HFF-Myc (cell line): ENCODE data around the gene GLI3.

Experiments used
- DNase-seq: peaks from one replicate; pipeline ENCODE4 v3.0.0-alpha.2; 2011; ENCODE audit warnings: low read depth; ENCODE audit errors: extremely low read depth
- H3K4me3 ChIP-seq: replicated peaks from 2 replicates; pipeline ENCODE4 v1.5.1; 2011; ENCODE audit warnings: low read depth, mild to moderate bottlenecking, control low read depth, low read length
- TF ChIP-seq, protein P1 (sequence below): IDR thresholded peaks from 2 replicates; pipeline ENCODE4 v1.5.1; 2012; ENCODE audit warnings: mild to moderate bottlenecking, low read depth, low read length, control low read depth; ENCODE audit errors: missing control alignments

The GLI3 gene

GRCh38 chr7:42077271-42078135 is 159.5 kb downstream of the GLI3 start:
- no peak overlapping the region for H3K4me3 ChIP-seq
- TF ChIP-seq, protein P1, sequence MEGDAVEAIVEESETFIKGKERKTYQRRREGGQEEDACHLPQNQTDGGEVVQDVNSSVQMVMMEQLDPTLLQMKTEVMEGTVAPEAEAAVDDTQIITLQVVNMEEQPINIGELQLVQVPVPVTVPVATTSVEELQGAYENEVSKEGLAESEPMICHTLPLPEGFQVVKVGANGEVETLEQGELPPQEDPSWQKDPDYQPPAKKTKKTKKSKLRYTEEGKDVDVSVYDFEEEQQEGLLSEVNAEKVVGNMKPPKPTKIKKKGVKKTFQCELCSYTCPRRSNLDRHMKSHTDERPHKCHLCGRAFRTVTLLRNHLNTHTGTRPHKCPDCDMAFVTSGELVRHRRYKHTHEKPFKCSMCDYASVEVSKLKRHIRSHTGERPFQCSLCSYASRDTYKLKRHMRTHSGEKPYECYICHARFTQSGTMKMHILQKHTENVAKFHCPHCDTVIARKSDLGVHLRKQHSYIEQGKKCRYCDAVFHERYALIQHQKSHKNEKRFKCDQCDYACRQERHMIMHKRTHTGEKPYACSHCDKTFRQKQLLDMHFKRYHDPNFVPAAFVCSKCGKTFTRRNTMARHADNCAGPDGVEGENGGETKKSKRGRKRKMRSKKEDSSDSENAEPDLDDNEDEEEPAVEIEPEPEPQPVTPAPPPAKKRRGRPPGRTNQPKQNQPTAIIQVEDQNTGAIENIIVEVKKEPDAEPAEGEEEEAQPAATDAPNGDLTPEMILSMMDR = no peak
- DNase-seq = no peak

DNA sequence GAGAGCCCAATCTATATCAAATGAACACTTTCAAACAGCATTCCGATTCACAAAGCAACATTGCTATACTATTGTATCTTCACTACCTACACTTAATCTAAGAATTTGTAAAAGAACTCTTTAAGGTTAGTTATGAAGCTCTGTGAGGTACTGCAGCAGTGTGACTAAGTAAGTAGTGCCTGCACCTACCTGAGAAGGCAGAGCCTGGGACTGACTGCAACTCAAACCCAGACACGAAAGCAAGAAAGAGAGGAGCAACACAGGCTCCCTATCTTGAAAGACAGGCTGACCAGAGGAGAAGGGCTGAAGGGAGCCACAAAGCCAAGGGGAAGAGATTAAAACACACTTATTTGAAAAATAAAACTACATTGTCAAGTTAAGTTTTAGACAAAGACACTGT is 160.1 kb downstream of the GLI3 start:
- TF ChIP-seq, protein P1 = no peak
- DNase-seq = no peak
- H3K4me3 ChIP-seq = no peak overlapping the region

DNA sequence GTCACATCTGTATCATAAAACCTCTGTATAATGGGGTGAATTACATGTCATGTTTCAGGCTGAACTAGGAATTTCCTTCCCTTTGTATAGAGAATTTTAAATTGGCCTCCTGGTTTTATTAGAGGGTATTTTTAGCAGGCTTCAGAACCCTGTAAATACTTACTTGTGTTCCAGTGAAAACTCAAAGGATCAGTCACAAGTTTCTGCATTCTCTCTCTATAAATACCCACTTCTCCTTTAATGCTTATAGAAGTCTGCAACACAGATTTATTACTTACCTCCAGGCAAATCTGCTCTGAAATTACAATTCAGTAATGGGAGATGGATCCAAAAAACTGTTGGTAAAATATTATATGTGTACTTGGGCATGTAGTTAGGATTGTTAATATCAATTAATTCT is 161.6 kb downstream of the GLI3 start:
- DNase-seq = no peak
- TF ChIP-seq, protein P1 = no peak
- no peak overlapping the region for H3K4me3 ChIP-seq

GRCh38 chr7:42074076-42074475 is 162.9 kb downstream of the GLI3 start:
- no peak overlapping the region for H3K4me3 ChIP-seq
- no peak for DNase-seq
- TF ChIP-seq, protein P1 = no peak

GRCh38 chr7:42071372-42072261 is 165.4 kb downstream of the GLI3 start:
- no peak for DNase-seq
- TF ChIP-seq, protein P1 = no peak
- H3K4me3 ChIP-seq = no peak overlapping the region

GRCh38 chr7:42070068-42070467 is 166.9 kb downstream of the GLI3 start:
- no peak for DNase-seq
- H3K4me3 ChIP-seq = no peak overlapping the region
- TF ChIP-seq, protein P1 = no peak
